ENCODE measurements around the gene COPS8. TPM values are rescaled to one million over a fixed set of nuclear protein-coding genes. Genes with fewer than 3 reads are reported as not detected.

Gene COPS8
- total RNA-seq, 2 donors from 2014 or later = 22.9 to 24.7 TPM

GRCh38 chr2:237092920-237093781, 7.5 kb downstream of the COPS8 start:
- intact Hi-C loops (cut with DNase I, micrococcal nuclease) = no loop called here
- no peak for DNase-seq

GRCh38 chr2:237096201-237096600, 10.5 kb downstream of the COPS8 start:
- intact Hi-C loops (cut with DNase I, micrococcal nuclease) = no loop called here
- DNase-seq (no peak), ATAC-seq (no peak)

More at GRCh38 chr2:237092920-237093781, 7.5 kb downstream of the COPS8 start:
- no peak for ATAC-seq

DNA sequence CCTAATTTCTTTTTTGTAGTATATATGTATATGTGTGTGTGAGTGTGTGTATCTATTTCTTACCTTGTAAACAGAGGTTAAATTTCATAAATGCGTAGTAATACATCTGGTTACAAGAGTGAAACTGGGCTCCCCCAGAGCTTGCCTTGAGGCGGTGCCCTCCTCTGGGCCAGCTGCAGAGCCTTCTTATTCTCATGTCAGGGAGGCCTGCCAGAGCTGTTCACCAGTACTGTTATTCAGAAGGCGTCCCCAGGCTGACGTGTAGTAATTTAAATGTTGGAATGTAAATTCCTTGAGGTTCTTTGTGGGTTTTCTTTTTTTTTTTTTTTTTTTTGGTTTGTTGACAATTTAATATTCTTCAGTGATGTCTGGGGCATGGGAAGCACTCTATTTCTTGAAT, 11.2 kb downstream of the COPS8 start:
- ATAC-seq (no peak), DNase-seq (no peak)
- intact Hi-C loops (cut with DNase I, micrococcal nuclease) = no loop called here

DNA sequence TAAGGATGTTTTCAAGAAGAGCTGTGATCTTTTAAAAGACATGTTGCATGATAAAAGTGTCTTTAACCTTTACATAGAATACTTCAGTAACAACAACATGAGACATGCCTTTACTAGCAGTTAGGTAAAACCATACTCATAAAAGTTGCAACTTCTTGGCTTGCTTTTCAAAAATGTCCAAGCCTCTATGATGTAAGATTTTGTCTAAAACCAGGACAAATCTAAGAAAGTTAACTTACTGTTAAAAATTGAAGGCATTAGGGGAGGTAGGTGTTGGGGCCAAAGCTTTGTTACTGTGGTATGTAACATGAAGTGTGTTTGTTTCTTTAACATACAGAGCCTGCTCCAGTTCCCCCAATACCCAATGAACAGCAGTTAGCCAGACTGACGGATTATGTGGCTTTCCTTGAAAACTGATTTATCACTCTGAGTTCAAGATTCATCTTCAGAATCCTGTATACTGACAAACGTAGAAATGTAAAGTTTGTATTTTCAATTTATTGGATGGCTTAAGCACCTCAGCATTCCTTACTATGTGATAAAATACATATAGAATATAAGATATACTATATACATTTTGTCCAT, 11.7 kb downstream of the COPS8 start:
- no peak for DNase-seq
- ATAC-seq = no peak
- intact Hi-C loops (cut with DNase I, micrococcal nuclease) = no loop called here

DNA sequence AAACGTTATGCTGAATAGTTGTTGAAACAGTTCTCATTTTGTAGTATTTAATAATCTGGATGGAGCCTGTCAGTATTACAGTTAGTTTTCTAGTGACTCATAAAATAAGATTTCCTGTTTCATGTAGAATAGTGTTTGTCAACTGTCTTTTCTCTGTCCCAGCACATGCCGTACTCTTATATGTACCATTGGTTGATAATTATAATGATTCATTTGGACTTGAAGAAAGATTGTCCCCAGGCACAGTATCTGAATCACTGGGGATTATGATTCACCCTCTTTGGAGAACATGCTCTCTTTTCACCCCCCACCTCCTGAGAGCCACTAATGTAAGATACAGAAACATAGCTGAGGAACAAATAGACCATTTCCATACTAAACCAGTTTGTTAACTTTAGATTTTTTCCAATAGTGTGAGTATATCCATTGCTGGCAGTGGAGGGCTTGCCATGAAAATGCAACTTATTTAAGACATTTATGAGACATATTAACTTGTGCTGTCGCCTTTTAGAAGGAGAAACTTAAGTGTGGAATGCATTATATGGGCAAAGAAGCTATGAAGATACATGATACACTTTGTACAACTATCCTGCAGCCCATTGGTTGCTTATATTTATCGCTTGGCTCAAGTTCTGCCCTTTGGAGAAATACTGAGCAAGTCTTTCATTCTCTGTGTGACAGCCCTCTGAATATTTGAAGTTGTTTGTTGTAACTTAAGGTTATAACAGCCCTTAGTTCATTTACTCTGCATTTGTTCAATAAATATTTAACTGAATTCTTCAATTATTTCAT, 12.4 kb downstream of the COPS8 start:
- intact Hi-C loops (cut with DNase I, micrococcal nuclease) = no loop called here
- DNase-seq (no peak), ATAC-seq (no peak)

DNA sequence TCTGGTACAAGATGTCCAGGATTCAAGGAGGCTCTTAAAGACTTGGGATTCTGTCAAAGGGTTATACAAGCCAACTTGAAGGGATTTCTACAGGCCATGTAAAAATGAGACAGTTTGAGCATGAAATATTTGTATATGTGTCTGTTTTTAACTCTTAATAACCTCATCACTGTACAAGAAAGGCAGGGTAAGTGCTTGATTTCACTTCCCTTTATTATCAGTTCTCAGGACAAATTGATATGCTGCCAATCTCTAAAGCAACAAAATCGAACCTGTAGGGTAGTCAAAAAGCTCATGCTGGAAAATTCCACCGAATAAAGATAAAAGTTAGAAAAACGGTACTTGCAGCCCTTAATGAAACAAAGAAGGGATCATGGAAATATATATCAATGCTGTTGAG, 14.1 kb downstream of the COPS8 start:
- intact Hi-C loops (cut with DNase I, micrococcal nuclease) = no loop called here
- no peak for DNase-seq
- no peak for ATAC-seq

DNA sequence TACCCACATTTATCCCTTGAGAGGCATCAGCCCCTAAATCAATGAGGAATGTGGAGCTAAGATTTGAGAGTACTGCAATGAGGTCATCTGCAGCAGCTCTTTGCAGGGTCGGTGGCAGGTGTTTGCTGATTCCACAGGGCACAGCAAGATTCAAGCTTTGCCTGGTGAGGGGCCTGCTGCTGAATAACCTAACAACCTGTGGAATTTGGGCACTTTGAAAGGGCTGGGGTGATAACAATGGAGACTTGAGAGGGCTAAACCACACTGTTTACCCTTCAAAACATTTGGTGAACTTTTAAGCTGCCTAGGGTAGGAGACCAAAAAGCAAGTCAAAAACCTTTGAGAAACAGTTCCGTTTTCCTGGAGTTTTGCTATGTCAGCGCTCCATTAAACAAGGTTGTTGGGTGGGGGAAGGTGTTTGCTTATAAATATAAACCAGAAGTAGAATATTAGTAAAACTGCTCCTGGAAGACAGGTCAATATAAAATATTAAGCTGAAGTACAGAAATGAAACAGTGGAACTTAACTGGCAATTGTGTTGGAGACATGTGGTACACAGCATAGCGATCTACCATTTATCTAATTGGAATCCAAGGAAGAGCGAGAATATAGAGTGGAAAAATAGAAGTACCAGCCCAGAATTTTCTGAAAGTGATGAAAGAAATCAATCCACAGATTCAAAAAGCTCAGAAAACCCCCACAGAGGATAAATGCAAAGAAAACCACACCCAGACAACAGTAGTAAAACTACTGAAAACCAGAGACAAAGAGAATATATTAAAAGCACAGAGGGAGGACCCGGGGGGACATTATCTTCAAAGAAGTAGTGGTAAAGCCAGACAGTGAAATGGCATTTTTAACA, 15.7 kb downstream of the COPS8 start:
- intact Hi-C loops (cut with DNase I, micrococcal nuclease) = no loop called here
- ATAC-seq (no peak), DNase-seq (no peak)

DNA sequence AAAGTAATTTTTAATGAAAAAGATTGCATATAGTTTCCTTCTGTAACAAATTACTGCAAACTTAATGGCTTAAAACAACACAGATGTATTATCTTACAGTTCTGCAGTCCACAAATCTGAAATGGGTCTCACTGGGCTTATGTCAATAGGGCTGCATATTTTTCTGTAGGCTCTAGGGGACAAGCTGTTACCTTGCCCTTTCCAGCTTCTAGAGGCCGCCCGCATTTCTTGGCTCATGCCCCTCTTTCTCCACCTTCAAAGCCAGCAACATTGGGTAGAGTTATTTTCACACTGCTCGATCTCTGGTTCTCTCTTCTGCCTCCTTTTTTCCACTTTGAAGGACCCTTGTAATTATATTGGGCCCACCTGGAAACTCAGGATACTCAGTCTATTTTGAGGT, 16.7 kb downstream of the COPS8 start:
- no peak for ATAC-seq
- intact Hi-C loops (cut with DNase I, micrococcal nuclease) = no loop called here
- DNase-seq = no peak

DNA sequence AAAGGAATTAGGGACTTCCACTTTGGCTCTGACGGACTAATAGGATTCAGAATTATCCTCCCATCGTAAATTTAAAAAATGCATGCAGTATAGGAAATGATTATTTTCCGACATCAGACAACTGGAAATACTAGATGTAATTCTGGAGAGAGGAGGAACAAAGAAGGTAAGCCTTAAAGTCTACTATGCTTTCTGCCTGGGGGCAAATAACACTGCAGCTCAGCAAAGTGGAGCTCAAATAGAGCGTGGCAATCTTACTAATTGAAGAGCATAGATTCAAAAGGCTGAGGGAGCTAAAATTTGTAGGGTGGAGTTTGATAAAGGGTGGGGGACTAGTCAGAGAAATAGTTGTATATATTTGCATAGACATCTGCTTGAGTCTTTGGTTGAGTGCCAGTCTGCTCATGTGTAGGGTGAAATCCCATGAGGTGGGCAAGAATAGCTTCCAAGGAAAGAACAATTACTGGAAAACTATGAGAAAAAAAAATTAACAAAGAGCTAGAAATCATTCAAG, 23.8 kb downstream of the COPS8 start:
- intact Hi-C loops (cut with DNase I, micrococcal nuclease) = no loop called here
- no peak for DNase-seq
- ATAC-seq = no peak

DNA sequence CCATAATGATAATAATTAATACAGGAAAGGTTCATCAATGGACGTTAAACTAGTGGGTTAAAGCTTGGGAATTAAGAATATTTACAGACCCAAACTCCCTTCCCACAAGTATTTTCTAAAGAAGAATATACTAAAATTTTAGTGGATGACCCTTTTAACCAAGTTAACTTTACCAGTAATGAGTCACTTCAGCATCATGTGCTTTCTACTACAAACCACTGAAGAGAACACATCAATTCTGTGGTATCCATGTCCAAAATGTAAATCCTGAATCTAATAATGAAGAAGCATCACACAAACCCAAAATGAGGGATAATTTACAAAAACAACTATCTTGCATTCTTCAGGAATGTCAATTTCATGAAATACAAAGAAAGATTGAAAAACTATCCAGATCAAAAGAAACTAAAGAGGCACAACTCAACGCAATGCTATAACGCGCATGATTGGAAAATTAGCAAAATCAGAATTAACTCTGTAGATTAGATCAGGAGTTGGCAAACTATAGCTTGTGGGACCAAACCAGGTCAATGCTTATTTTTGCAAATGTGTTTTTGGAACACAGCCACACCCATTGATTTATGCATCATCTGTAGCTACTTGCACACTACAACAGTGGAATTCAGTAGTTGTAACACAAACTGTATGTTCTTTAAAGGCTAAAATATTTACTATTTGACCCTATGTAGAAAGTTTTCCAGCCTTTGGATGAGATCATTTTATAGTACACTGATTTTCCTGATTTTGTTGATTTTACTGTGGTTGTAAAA, 27.5 kb downstream of the COPS8 start:
- DNase-seq = no peak
- intact Hi-C loops (cut with DNase I, micrococcal nuclease) = no loop called here
- ATAC-seq = no peak

DNA sequence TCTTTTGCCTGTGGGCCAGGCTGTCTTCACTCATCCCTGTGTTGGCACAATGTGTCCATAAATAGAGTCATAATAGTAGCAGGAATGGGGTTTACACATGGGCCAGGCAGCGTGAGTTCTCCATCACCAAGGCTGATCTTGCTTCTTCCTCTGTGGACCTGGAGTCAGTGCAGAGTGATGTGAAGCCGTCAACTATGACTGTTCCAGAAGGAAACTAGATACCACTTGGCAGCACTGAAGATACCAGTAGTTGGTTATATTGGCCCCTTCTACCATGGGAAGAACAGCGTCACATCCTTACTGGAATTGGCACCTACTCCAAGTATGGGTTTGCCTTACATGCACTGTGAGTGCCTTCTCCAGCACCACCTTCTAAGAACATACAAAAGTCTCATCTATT, 30.2 kb downstream of the COPS8 start:
- no peak for ATAC-seq
- intact Hi-C loops (cut with DNase I, micrococcal nuclease) = no loop called here
- no peak for DNase-seq

- no peak for ATAC-seq
- intact Hi-C loops (cut with DNase I, micrococcal nuclease) = no loop called here
- DNase-seq = no peak
These were observed 30.7 kb downstream of the COPS8 start for GRCh38 chr2:237116431-237116830.

DNA sequence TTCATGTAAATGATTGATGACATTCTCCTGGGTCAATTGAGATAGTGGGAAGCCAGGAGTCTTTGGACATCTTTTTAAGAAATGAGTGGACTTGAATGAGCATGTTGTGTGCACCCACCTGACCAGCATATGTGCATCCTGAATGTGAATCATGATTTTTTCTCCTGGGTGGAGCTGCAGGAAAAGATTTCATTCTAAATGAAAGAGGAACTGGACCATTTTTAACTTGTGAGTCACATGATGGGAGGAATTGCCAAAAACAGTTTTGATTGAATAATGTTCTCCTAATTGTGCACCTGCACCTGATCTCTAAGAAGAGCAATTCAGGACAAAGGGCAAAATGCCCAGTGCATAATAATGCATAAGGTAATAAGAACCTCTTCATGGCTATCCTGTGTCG, 32.3 kb downstream of the COPS8 start:
- ATAC-seq = no peak
- intact Hi-C loops (cut with DNase I, micrococcal nuclease) = no loop called here
- no peak for DNase-seq

- intact Hi-C loops (cut with DNase I, micrococcal nuclease) = no loop called here
- no peak for DNase-seq
These were observed 33.0 kb downstream of the COPS8 start for GRCh38 chr2:237118561-237119155.

DNA sequence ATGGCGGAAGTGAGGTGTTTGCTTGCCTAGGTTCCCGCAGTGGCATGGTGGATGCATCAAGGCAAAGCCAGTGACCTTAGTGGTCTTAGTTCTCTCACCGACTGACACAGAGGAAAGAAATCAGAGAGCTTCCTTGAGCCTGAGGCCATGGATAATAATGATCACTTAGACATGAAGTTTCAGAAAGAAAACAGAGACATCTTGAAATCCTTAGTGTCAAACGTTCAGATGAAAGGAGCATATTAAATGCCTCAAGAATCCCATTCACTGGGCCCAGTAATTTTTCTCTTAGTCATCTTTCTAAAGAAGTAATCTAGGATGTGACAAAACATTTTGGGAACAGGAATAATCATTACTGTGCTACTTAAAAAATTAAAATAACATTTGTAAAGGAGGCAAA, 35.2 kb downstream of the COPS8 start:
- DNase-seq (no peak), ATAC-seq (no peak)
- intact Hi-C loops (cut with DNase I, micrococcal nuclease) = loop anchor here in 1 of 2 donors (10.0 kb wide), 1 partner anchor 354 kb away; no protein-coding TSS in a partner anchor

More at GRCh38 chr2:237118561-237119155, 33.0 kb downstream of the COPS8 start:
- no peak for ATAC-seq

- no peak for DNase-seq
- no peak for ATAC-seq
- intact Hi-C loops (cut with DNase I, micrococcal nuclease) = loop anchor here in 1 of 2 donors (10.0 kb wide), 1 partner anchor 353 kb away; no protein-coding TSS in a partner anchor
These were observed 35.6 kb downstream of the COPS8 start for GRCh38 chr2:237121321-237121720.

DNA sequence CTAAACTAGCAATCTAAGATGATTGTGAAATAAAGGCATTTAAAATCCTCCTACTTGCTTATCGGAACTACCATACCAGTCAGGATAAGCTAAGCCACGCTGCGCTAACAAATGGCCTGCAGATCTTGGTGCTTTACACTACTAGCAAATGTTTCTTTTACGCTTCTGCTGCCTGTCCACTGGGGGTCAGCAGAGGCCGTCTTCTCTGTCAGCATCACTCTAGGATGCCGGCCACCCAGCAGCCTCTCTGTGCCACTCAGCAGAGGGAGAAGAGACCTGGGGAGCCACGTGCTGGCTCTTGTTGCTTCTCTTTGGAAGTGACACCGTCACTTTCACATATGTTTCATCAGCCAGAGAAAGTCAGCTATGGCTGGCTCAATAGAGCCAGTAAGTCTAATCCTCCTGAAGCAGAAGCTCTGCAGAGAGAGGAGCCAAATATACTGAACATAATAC, 36.6 kb downstream of the COPS8 start:
- peak; percentile 35 to 45 for DNase-seq
- intact Hi-C loops (cut with DNase I, micrococcal nuclease) = loop anchor here in 1 of 2 donors (10.0 kb wide), 1 partner anchor 353 kb away; no protein-coding TSS in a partner anchor
- ATAC-seq = peak; percentile 75

All from left colon (tissue), 2 donors.